GM18861 (cell line): ENCODE results near the gene RAB44.
"Not testable (repeated sequence)": the region's sequence is repeated elsewhere in the genome, so short reads cannot be mapped to it uniquely, and the experiment has no call there.

Source experiments
- ATAC-seq: cut with Tn5 transposase; IDR thresholded peaks from one replicate; pipeline ENCODE4 v1.9.1; 2021; ENCODE audit not compliant: unreplicated experiment

The RAB44 gene

GRCh38 chr6:36712816-36713215 is 15.2 kb downstream of the RAB44 start:
- no peak for ATAC-seq

- ATAC-seq, result no peak
Observed at GRCh38 chr6:36713846-36714245, 16.2 kb downstream of the RAB44 start.

- no peak for ATAC-seq
Observed at GRCh38 chr6:36714511-36714910, 16.9 kb downstream of the RAB44 start.

- ATAC-seq, result no peak
Observed at GRCh38 chr6:36715469-36715868, 17.8 kb downstream of the RAB44 start.

- ATAC-seq, result no peak
Observed at GRCh38 chr6:36716476-36717093, 19.0 kb downstream of the RAB44 start.

- no peak for ATAC-seq
Observed at GRCh38 chr6:36717231-36717825, 19.7 kb downstream of the RAB44 start.

- no peak for ATAC-seq
Observed at GRCh38 chr6:36717871-36718540, 20.4 kb downstream of the RAB44 start.

GRCh38 chr6:36718560-36718959 is 20.9 kb downstream of the RAB44 start:
- no peak for ATAC-seq

- no peak for ATAC-seq
Observed at GRCh38 chr6:36719126-36719525, 21.5 kb downstream of the RAB44 start.

GRCh38 chr6:36720251-36721141 is 22.9 kb downstream of the RAB44 start:
- no peak for ATAC-seq

- no peak for ATAC-seq
Observed at GRCh38 chr6:36721369-36722140, 23.9 kb downstream of the RAB44 start.

GRCh38 chr6:36722365-36722764 is 24.7 kb downstream of the RAB44 start:
- ATAC-seq, result no peak

- no peak for ATAC-seq
Observed at GRCh38 chr6:36722879-36723278, 25.3 kb downstream of the RAB44 start.

- ATAC-seq, result not testable (repeated sequence)
Observed at GRCh38 chr6:36723992-36724391, 26.4 kb downstream of the RAB44 start.

GRCh38 chr6:36724514-36725390 is 27.1 kb downstream of the RAB44 start:
- ATAC-seq, result no peak

GRCh38 chr6:36725581-36725980 is 28.0 kb downstream of the RAB44 start:
- no peak for ATAC-seq

GRCh38 chr6:36727505-36728021 is 29.9 kb downstream of the RAB44 start:
- no peak for ATAC-seq

- ATAC-seq, result no peak
Observed at GRCh38 chr6:36728289-36729160, 30.9 kb downstream of the RAB44 start.

- no peak for ATAC-seq
Observed at GRCh38 chr6:36729161-36729524, 31.5 kb downstream of the RAB44 start.
